ENCODE measurements around the gene PDP2. TPM values are rescaled to one million over a fixed set of nuclear protein-coding genes. Genes with fewer than 3 reads are reported as not detected.

PDP2 gene
- total and polyA plus RNA-seq, 12 donors: 1.3 to 27.8 (median 13.0) TPM

DNA sequence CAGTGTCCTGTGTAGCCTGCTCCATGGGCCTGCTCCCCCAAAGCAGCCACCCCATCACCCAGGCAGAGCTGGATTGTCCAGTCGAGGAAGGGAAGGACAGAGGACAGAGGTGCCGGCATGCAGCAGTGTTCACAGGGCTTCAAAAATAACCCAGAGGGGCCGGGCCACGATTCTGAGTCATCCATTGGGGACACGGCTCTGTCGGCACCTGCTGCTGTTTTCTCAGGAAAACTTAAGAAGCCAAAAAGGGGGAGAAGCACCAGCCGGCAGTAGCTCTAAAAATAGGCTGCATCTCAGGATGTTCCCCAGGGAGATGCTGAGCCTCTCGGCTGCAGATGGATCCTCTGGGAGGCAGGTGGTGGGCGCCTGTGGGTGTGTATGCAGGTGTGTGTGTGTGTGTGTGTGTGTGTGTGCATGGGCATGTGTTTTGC lies 34.5 kb upstream of the PDP2 start:
- no peaks in the 10 kb centered on the region for H3K9me3 ChIP-seq (replicated peaks in 1 of 3)
- DNase-seq: peak in 5 of 7 donors; percentile 11 to 47 (median 28)
- TF ChIP-seq, protein P1, sequence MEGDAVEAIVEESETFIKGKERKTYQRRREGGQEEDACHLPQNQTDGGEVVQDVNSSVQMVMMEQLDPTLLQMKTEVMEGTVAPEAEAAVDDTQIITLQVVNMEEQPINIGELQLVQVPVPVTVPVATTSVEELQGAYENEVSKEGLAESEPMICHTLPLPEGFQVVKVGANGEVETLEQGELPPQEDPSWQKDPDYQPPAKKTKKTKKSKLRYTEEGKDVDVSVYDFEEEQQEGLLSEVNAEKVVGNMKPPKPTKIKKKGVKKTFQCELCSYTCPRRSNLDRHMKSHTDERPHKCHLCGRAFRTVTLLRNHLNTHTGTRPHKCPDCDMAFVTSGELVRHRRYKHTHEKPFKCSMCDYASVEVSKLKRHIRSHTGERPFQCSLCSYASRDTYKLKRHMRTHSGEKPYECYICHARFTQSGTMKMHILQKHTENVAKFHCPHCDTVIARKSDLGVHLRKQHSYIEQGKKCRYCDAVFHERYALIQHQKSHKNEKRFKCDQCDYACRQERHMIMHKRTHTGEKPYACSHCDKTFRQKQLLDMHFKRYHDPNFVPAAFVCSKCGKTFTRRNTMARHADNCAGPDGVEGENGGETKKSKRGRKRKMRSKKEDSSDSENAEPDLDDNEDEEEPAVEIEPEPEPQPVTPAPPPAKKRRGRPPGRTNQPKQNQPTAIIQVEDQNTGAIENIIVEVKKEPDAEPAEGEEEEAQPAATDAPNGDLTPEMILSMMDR (IDR thresholded peaks at IDR 0.05): no peak
- TF ChIP-seq POLR2A (IDR thresholded peaks at IDR 0.05): no peak
- intact Hi-C loops (cut with DNase I): loop anchor here in 1 of 2 donors (10.0 kb wide), 1 partner anchor 121 kb away; no protein-coding TSS in a partner anchor
- no peaks in the 10 kb centered on the region for H3K36me3 ChIP-seq (replicated peaks in 1 of 2)
- no peak overlapping the region for H3K27ac ChIP-seq
- H3K27me3 ChIP-seq: peaks cover 22% of the 10 kb centered on the region
- 24 to 51% (median 43%) methylated on average over 5 to 9 of the region's 9 CpGs for WGBS, 4 donors
- no peak overlapping the region for H3K4me3 ChIP-seq
- H3K4me1 ChIP-seq (replicated peaks in 1 of 2): peaks cover 8 to 11% of the 10 kb centered on the region in 2 donors

DNA sequence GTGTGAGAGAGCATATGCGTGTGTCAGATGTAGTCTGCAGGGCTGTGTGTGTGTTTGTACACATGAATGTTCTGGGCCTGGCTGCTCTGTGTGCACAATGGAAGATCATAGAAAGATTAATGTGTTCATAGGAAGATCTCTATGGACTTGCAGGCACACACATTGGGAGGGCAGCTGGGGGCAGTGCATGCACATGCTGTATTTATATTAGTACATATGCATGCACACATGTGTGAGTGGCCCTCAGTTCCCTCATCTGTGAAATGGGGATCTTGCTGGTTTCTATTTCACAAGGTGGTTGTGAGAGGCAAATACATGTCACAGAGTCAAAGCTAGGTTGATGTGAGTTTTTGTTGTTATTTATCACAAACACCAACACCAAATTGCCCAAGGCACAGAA lies 34.0 kb upstream of the PDP2 start:
- Histone ChIP-seq H3K9me3 (replicated peaks in 1 of 3) (no peaks in the 10 kb centered on the region), H3K4me3 (no peak overlapping the region), H3K27ac (no peak overlapping the region), H3K4me1 (replicated peaks in 1 of 2) (peaks cover 8 to 11% of the 10 kb centered on the region in 2 donors), H3K36me3 (replicated peaks in 1 of 2) (no peaks in the 10 kb centered on the region), H3K27me3 (peaks cover 22% of the 10 kb centered on the region)
- DNase-seq: peak in 1 of 7 donors; percentile 1
- 86 to 100% (median 90%) methylated on average over 1 of the region's 1 CpG for WGBS, 4 donors
- TF ChIP-seq, protein P1 (IDR thresholded peaks at IDR 0.05): no peak
- no peak for TF ChIP-seq POLR2A (IDR thresholded peaks at IDR 0.05)
- intact Hi-C loops (cut with DNase I): loop anchor here in 1 of 2 donors (10.0 kb wide), 1 partner anchor 121 kb away; no protein-coding TSS in a partner anchor

DNA sequence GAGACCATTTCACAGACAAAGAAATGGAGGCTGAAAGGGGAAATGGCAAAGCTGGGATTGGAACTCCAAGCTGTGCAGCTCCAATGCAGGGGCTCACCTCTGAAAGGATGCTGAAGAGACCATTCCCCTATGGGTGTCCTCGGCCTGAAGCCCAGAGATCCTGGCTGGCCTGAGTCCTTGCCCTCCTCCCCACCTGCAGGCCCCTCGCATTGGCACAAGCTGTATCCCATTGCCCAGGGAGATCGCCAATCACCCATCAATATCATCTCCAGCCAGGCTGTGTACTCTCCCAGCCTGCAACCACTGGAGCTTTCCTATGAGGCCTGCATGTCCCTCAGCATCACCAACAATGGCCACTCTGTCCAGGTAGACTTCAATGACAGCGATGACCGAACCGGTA lies 33.5 kb upstream of the PDP2 start:
- DNase-seq: no peak
- Histone ChIP-seq H3K4me3 (no peak overlapping the region), H3K4me1 (replicated peaks in 1 of 2) (peaks cover 8 to 11% of the 10 kb centered on the region in 2 donors), H3K27ac (no peak overlapping the region), H3K36me3 (replicated peaks in 1 of 2) (no peaks in the 10 kb centered on the region), H3K9me3 (replicated peaks in 1 of 3) (no peaks in the 10 kb centered on the region), H3K27me3 (peaks cover 22% of the 10 kb centered on the region)
- TF ChIP-seq, protein P1 (IDR thresholded peaks at IDR 0.05): no peak
- TF ChIP-seq POLR2A (IDR thresholded peaks at IDR 0.05): no peak
- intact Hi-C loops (cut with DNase I): loop anchor here in 1 of 2 donors (10.0 kb wide), 1 partner anchor 122 kb away; no protein-coding TSS in a partner anchor
- WGBS, 4 donors: 90 to 98% (median 96%) methylated on average over 4 to 6 of the region's 6 CpGs

DNA sequence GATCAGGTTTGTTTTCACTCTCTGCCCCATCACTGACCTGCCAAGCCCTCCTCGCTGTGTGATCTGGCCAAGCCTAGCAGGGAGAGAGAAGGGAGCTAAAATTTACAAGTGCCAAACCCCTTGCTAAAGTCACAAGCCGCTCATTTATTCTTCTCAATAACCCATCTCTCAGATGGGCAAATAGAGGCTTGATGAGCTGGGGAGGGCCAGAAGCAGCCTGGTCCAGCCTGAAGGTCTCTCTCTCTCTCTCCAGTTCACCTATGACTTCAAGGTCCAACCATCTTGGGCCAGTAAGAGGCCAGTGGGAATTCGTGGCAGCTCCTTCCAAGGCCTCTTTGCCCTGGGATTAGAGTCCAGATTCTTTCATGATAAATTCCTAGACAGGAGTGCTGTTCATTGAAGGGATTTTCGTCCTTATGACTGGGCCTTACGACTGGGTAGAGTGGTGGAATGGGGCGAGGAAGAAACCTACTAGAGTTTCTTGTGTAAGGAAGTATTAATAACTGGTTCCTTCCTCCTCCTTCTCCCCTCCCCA lies 32.7 kb upstream of the PDP2 start:
- TF ChIP-seq, protein P1 (IDR thresholded peaks at IDR 0.05): no peak
- TF ChIP-seq POLR2A (IDR thresholded peaks at IDR 0.05): no peak
- no peak for DNase-seq
- Histone ChIP-seq H3K36me3 (replicated peaks in 1 of 2) (no peaks in the 10 kb centered on the region), H3K4me1 (replicated peaks in 1 of 2) (peaks cover 8 to 11% of the 10 kb centered on the region in 2 donors), H3K9me3 (replicated peaks in 1 of 3) (no peaks in the 10 kb centered on the region), H3K27me3 (peaks cover 22% of the 10 kb centered on the region), H3K4me3 (no peak overlapping the region), H3K27ac (no peak overlapping the region)
- intact Hi-C loops (cut with DNase I): loop anchor here in 1 of 2 donors (10.0 kb wide), 1 partner anchor 123 kb away; no protein-coding TSS in a partner anchor
- WGBS, 4 donors: 71 to 85% (median 78%) methylated on average over 6 of the region's 6 CpGs

Measured in adrenal gland (tissue), 12 donors.